ENCODE measurements around the gene DCAF4. TPM values are rescaled to one million over a fixed set of nuclear protein-coding genes. Genes with fewer than 3 reads are reported as not detected.

The DCAF4 gene
- total RNA-seq, 4 donors from 2014 or later, result 7.0 to 29.0 (median 14.0) TPM

DNA sequence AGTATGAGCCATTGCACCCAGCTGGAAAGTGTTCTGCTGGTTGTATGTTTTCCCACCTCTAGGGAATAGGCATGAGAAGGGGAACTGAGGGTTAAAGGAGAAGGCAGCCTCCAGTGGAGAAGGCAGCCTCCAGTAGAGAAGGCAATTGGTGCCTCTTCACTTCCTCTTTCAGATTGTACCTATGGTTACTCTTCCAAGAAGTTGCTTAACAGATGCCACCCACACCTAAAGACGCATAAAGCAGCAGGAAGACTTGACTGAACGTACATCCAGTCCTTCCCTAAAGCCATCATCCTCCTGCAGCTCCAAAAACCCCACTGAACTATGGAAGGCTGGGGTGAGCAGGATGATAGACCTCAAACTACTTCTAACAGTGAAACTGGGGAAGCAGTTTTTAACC is 45.4 kb upstream of the DCAF4 start:
- DNase-seq, result no peak
- WGBS, 2 donors, result 69 to 71% methylated on average over 2 of the region's 2 CpGs
- H3K27me3 ChIP-seq, result peaks cover 0 to 6% (median 0%) of the 10 kb centered on the region in 4 donors
- no peak overlapping the region for H3K27ac ChIP-seq
- intact Hi-C loops (cut with DNase I), result no loop called here
- no peak for TF ChIP-seq POLR2A (IDR thresholded peaks at IDR 0.05)
- TF ChIP-seq, protein P1, sequence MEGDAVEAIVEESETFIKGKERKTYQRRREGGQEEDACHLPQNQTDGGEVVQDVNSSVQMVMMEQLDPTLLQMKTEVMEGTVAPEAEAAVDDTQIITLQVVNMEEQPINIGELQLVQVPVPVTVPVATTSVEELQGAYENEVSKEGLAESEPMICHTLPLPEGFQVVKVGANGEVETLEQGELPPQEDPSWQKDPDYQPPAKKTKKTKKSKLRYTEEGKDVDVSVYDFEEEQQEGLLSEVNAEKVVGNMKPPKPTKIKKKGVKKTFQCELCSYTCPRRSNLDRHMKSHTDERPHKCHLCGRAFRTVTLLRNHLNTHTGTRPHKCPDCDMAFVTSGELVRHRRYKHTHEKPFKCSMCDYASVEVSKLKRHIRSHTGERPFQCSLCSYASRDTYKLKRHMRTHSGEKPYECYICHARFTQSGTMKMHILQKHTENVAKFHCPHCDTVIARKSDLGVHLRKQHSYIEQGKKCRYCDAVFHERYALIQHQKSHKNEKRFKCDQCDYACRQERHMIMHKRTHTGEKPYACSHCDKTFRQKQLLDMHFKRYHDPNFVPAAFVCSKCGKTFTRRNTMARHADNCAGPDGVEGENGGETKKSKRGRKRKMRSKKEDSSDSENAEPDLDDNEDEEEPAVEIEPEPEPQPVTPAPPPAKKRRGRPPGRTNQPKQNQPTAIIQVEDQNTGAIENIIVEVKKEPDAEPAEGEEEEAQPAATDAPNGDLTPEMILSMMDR (IDR thresholded peaks at IDR 0.05), result no peak
- H3K4me3 ChIP-seq, result no peak overlapping the region
- no peaks in the 10 kb centered on the region for H3K36me3 ChIP-seq
- no peaks in the 10 kb centered on the region for H3K4me1 ChIP-seq
- no peaks in the 10 kb centered on the region for H3K9me3 ChIP-seq

DNA sequence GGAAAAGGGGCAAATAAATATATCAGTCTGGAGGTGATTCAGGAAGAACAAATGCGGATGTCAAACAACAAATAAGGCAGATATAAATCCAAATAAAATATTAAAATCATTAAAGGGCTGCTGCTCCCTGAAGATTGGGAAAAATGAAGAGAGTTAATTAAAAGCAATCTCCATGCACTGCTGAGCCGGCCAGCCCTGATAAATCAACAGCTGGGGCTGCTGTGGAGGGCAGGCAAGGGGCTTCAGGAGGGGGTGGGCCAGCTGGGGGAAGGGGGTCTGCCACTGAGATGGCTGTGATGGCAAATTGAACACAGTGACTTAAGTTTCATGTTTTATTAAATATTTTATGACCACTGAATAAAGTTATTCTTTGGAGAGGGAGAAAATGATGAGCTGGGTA is 44.7 kb upstream of the DCAF4 start:
- Histone ChIP-seq H3K4me1 (no peaks in the 10 kb centered on the region), H3K4me3 (no peak overlapping the region), H3K9me3 (no peaks in the 10 kb centered on the region), H3K36me3 (no peaks in the 10 kb centered on the region), H3K27me3 (no peaks in the 10 kb centered on the region), H3K27ac (no peak overlapping the region)
- TF ChIP-seq, protein P1 (IDR thresholded peaks at IDR 0.05), result no peak
- TF ChIP-seq POLR2A (IDR thresholded peaks at IDR 0.05), result no peak
- DNase-seq, result no peak
- intact Hi-C loops (cut with DNase I), result no loop called here
- 47 to 84% methylated on average over 2 of the region's 2 CpGs for WGBS, 2 donors

DNA sequence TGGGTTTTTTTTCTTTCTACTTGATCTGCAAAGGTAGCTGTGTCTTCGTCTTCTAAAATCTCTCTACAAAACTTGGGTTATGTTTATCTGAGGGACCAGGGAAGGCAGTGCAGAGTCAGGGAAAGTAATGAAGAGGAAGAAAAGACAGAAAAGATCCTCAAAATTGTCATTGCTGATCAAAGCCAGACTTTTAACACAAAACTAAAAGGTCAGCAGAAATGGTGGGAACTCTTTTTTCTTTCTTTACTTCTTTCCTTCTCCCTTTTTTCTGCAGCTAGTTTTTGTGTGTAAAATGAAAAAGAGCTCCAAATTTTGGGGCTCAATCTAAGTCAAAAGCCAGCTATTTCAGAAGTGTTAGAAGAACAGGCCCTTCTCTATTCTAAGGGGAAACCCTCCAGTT is 44.2 kb upstream of the DCAF4 start:
- H3K4me3 ChIP-seq, result no peak overlapping the region
- H3K4me1 ChIP-seq, result no peaks in the 10 kb centered on the region
- no peak overlapping the region for H3K27ac ChIP-seq
- H3K27me3 ChIP-seq, result no peaks in the 10 kb centered on the region
- no peaks in the 10 kb centered on the region for H3K9me3 ChIP-seq
- no peak for DNase-seq
- H3K36me3 ChIP-seq, result no peaks in the 10 kb centered on the region
- WGBS, 2 donors, result 95 to 100% methylated on average over 1 of the region's 1 CpG
- intact Hi-C loops (cut with DNase I), result no loop called here
- no peak for TF ChIP-seq POLR2A (IDR thresholded peaks at IDR 0.05)
- TF ChIP-seq, protein P1 (IDR thresholded peaks at IDR 0.05), result no peak

DNA sequence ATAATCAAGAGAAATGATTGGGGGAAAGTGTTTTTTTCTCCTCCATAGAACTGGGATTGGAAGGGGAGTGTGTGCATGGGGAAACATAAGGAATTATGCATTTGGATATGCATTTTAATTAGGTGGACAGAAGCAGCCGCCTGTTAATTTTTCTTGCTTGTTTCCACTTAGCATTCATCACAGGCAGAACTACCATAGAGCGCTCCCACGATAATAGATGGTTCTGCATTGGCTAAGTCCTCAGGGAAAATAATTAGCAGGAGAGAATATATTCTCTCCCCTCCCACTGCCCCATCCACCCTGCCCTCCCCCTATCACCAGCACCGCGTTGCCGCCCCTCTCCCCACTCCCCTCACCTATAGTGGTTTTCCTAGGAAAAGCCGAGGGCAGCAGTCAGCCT is 43.8 kb upstream of the DCAF4 start:
- DNase-seq, result no peak
- intact Hi-C loops (cut with DNase I), result no loop called here
- WGBS, 2 donors, result 78 to 87% methylated on average over 4 to 5 of the region's 7 CpGs
- Histone ChIP-seq H3K9me3 (no peaks in the 10 kb centered on the region), H3K36me3 (no peaks in the 10 kb centered on the region), H3K4me1 (no peaks in the 10 kb centered on the region), H3K27me3 (no peaks in the 10 kb centered on the region), H3K27ac (no peak overlapping the region), H3K4me3 (no peak overlapping the region)
- TF ChIP-seq, protein P1 (IDR thresholded peaks at IDR 0.05), result no peak
- no peak for TF ChIP-seq POLR2A (IDR thresholded peaks at IDR 0.05)

DNA sequence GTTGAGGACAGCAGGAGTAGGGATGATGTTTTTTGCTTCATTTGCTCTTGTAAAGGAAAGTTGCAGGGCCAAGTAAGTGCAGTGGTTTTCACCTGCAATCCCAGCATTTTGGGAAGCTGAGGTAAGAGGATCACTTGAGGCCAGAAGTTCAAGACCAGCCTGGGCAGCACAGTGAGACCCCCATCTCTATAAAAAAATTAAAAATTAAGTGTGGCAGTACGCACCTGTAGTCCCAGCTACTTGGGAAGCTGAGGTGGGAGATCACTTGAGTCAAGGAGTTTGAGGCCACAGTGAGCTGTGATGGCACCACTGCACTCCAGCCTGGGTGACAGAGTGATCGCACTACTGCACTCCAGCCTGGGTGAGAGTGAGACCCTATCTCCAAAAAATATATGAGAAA is 43.2 kb upstream of the DCAF4 start:
- 78 to 88% methylated on average over 2 of the region's 2 CpGs for WGBS, 2 donors
- TF ChIP-seq, protein P1 (IDR thresholded peaks at IDR 0.05), result no peak
- no peak for TF ChIP-seq POLR2A (IDR thresholded peaks at IDR 0.05)
- no peaks in the 10 kb centered on the region for H3K4me1 ChIP-seq
- H3K9me3 ChIP-seq, result no peaks in the 10 kb centered on the region
- H3K4me3 ChIP-seq, result no peak overlapping the region
- H3K27ac ChIP-seq, result no peak overlapping the region
- no peak for DNase-seq
- peaks cover 0 to 6% (median 0%) of the 10 kb centered on the region in 4 donors for H3K27me3 ChIP-seq
- intact Hi-C loops (cut with DNase I), result no loop called here
- no peaks in the 10 kb centered on the region for H3K36me3 ChIP-seq

Data from esophagus squamous epithelium (tissue), 5 donors.